GM12864 (cell line): ENCODE measurements around the gene NPM1.
"Not testable (repeated sequence)": the region's sequence is repeated elsewhere in the genome, so short reads cannot be mapped to it uniquely, and the experiment has no call there.

Experiments used
- DNase-seq: peaks from one replicate; pipeline ENCODE4 v3.0.0-alpha.2; 2011; ENCODE audit warnings: low read depth
- H3K4me3 ChIP-seq: 2 replicates; pipeline ENCODE4 v1.5.1; 2011; ENCODE audit warnings: mild to moderate bottlenecking, low read depth, low read length, control low read depth
- TF ChIP-seq, protein P1 (sequence below): IDR thresholded peaks from 2 replicates; pipeline ENCODE4 v1.5.1; 2011; ENCODE audit warnings: low read depth, mild to moderate bottlenecking, moderate library complexity, low read length, control low read depth, inconsistent platforms; ENCODE audit errors: missing control alignments

Gene NPM1

DNA sequence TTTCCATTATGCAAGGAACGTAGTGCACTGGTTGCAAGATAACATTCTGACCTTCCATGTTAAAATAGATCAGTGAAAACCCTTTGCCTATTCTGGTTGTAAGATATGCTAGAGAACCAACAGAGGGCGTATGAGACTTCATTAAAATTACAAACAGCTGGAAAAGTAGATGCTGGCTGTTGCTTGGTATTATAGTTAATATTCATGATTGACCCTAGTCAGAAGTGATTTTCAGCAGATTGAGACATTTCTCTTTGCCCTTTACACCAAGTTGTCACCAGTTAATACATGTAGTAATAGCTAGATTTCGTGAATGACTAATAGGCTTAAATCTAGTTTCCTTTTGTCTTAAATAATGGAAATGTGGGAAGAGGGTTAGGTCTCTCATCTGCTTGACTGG, 18.0 kb downstream of the NPM1 start:
- no peak for DNase-seq
- TF ChIP-seq, protein P1, sequence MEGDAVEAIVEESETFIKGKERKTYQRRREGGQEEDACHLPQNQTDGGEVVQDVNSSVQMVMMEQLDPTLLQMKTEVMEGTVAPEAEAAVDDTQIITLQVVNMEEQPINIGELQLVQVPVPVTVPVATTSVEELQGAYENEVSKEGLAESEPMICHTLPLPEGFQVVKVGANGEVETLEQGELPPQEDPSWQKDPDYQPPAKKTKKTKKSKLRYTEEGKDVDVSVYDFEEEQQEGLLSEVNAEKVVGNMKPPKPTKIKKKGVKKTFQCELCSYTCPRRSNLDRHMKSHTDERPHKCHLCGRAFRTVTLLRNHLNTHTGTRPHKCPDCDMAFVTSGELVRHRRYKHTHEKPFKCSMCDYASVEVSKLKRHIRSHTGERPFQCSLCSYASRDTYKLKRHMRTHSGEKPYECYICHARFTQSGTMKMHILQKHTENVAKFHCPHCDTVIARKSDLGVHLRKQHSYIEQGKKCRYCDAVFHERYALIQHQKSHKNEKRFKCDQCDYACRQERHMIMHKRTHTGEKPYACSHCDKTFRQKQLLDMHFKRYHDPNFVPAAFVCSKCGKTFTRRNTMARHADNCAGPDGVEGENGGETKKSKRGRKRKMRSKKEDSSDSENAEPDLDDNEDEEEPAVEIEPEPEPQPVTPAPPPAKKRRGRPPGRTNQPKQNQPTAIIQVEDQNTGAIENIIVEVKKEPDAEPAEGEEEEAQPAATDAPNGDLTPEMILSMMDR: peak; percentile 41

DNA sequence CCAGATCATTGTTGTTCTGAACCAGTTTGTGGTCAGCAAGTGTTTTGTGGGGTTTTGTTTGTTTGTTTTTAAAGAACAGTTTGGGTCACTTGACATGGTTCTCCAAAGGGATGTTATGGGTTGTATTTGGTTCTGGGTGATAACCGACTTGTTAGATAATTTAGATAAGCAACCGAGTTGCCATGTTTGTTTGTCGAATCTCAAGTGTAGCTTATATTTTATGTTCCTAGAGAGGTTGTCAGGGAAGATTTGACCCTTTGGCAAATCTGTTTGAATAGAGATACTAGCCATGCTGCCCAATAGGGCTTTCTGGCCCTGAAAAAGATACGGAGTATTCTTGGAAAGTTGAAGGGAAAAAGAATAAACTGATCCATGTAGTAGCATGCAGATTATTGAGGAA, 19.6 kb downstream of the NPM1 start:
- H3K4me3 ChIP-seq: no peak overlapping the region
- TF ChIP-seq, protein P1: no peak
- no peak for DNase-seq

More for the DNA sequence above, 18.0 kb downstream of the NPM1 start:
- no peak overlapping the region for H3K4me3 ChIP-seq

DNA sequence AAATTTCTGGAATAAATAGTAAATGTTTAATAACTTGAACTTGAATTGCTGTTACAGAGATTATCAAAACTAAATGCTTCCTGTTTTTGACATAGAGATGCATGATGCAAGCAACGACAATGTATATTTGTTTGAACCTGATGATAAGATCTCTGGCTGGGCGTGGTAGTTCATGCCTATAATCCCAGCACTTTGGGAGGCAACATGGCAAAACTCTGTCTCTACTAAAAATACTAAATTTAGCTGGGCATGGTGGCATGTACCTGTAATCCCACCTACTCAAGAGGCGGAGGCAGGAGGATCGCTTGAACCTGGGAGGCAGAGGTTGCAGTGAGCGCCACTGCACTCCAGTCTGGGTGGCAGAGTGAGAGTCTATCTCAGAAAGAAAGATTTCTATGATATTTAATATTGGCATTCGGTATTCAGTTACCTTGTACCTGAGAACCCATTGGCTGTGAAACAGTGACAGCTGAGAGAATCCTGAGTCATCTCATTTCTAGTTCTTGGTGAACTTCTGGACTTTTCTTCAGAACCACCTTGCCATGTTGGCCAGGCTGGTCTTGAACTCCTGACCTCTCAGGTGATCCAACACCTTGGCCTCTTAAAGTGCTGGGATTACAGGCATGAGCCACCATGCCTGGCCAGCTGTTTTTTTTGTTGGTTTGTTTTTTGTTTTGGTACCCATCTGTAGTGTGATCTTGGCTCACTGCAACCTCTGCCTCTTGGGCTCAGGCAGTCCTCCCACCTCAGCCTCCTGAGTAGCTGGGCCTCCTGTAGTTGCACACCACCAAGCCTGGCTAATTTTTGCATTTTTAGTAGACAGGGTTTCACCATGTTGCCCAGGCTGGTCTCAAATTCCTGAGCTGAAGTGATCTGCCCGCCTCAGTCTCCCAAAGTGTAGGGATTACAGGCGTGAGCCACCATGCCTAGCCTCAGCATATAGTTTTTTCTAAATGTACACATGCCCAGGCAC, 21.8 kb downstream of the NPM1 start:
- no peak for DNase-seq
- H3K4me3 ChIP-seq: no peak overlapping the region
- TF ChIP-seq, protein P1: no peak

DNA sequence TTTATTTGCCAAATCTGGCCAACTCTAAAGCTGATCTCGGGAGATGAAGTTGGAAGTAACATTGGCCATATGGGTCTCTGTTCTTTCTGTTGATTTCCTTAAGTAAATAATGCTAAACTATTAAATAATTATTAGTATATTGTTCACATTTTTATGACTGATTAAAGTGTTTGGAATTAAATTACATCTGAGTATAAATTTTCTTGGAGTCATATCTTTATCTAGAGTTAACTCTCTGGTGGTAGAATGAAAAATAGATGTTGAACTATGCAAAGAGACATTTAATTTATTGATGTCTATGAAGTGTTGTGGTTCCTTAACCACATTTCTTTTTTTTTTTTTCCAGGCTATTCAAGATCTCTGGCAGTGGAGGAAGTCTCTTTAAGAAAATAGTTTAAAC, 22.5 kb downstream of the NPM1 start:
- H3K4me3 ChIP-seq: no peak overlapping the region
- no peak for DNase-seq
- TF ChIP-seq, protein P1: no peak

DNA sequence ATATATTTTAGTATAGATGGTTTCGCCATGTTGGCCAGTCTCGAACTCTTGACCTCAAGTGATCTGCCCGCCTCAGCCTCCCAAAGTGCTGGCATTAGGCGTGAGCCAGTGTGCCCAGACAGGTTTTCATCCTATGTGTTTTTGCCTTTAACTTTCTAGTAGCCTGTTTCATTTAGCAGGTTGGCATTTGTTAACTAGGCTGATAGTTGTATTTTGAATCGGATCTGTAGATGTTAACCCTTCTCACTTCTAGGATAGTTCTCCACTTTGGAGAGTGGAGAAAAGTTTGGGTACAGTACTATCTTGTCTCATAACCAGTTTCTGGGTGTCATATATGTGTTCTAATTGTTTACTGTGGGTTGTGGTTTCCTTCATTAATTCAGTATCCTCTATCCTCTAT, 24.5 kb downstream of the NPM1 start:
- DNase-seq: no peak
- TF ChIP-seq, protein P1: no peak
- H3K4me3 ChIP-seq: no peak overlapping the region

DNA sequence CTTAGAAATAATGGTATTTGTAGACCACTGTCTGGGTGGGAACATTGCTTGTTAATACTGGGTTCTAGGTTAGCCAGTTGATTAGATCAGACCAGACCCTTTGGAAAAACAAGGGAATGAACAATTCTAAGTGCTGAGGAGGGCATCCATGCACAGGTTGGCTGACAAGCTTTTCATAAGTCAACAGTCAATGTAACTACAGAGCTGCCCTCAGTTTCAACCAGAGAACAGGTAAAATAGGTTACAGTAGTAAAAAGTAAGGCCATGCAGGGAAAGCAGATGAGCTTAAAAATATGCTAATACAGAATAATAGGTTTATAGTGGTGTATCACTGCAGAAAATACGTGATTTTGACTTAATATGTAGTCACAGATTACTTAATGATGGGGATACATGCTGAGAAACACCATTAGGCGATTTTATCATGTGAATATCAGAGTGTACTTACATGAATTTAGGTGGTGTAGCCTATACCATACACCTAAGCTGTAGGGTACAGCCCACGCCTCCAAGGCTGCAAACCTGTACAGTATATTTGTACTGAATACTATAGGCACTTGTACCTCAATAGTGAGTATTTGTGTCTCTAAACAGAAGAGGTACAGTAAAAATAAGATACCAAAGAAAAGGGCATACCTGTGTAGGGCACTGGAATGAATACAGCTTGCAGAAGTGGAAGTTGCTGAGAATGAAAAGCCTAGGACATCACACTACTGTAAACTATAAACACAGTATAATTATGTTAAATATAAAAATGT, 25.7 kb downstream of the NPM1 start:
- H3K4me3 ChIP-seq: no peak overlapping the region
- no peak for DNase-seq
- TF ChIP-seq, protein P1: no peak

DNA sequence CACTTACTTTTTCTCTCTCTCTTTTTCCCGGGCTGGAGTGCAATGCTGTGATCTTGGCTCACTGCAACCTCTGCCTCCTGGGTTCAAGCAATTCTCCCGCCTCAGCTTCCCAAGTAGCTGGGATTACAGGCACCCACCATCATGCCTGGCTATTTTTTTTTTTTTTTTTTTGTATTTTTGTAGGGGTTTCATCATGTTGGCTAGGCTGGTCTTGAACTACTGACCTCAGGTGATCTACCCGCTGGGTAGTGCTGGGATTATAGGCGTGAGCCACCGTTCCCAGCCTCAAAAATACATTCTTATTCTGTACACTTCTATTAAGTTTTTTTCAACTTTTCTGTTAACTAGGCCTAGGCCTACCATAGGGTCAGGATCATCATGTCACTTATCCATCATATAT, 26.3 kb downstream of the NPM1 start:
- not testable (repeated sequence) for DNase-seq, H3K4me3 ChIP-seq
